PC-3 (cell line): Measurements from ENCODE around the gene NFAM1.

Experiments
- CTCF ChIP-seq: fragments of 300-600 bp; sonication (generic); conservative IDR thresholded peaks from 2 replicates; pipeline ENCODE4 v1.5.1; 2017; ENCODE audit warnings: antibody characterized with exemption, low read depth, mild to moderate bottlenecking, low read length
- EZH2 ChIP-seq: fragments of 300-600 bp; sonication (generic); IDR thresholded peaks from one replicate; pipeline ENCODE4 v1.6.1; 2017; ENCODE audit warnings: antibody characterized with exemption, mild to moderate bottlenecking, low read length; ENCODE audit not compliant: unreplicated experiment

- TF ChIP-seq EZH2 (no peak), CTCF (no peak)
These were observed at the start of gene NFAM1 for GRCh38 chr22:42432020-42432596.
